OCI-LY7 (cell line): ENCODE measurements around the gene ORAI1.

Experiments
- CTCF ChIP-seq: fragments of 200-600 bp; sonication (generic); conservative IDR thresholded peaks from 2 replicates; pipeline ENCODE4 v1.5.1; 2014; ENCODE audit warnings: mild to moderate bottlenecking, antibody characterized with exemption, low read length, moderate library complexity, mixed read lengths
- EZH2phosphoT487 ChIP-seq: fragments of 200-600 bp; sonication (generic); IDR thresholded peaks from 2 replicates; pipeline ENCODE4 v1.6.1; 2018; ENCODE audit warnings: low read depth, borderline replicate concordance, mild to moderate bottlenecking, mixed run types, antibody characterized with exemption, low read length, moderate library complexity, mixed read lengths

- TF ChIP-seq EZH2phosphoT487 (no peak), CTCF (no peak)
Measured at GRCh38 chr12:121628536-121628935, 2.2 kb downstream of the ORAI1 start.
